ENCODE measurements around the gene STAT5B.
"Not testable (repeated sequence)": the region's sequence is repeated elsewhere in the genome, so short reads cannot be mapped to it uniquely, and the experiment has no call there.

STAT5B gene

DNA sequence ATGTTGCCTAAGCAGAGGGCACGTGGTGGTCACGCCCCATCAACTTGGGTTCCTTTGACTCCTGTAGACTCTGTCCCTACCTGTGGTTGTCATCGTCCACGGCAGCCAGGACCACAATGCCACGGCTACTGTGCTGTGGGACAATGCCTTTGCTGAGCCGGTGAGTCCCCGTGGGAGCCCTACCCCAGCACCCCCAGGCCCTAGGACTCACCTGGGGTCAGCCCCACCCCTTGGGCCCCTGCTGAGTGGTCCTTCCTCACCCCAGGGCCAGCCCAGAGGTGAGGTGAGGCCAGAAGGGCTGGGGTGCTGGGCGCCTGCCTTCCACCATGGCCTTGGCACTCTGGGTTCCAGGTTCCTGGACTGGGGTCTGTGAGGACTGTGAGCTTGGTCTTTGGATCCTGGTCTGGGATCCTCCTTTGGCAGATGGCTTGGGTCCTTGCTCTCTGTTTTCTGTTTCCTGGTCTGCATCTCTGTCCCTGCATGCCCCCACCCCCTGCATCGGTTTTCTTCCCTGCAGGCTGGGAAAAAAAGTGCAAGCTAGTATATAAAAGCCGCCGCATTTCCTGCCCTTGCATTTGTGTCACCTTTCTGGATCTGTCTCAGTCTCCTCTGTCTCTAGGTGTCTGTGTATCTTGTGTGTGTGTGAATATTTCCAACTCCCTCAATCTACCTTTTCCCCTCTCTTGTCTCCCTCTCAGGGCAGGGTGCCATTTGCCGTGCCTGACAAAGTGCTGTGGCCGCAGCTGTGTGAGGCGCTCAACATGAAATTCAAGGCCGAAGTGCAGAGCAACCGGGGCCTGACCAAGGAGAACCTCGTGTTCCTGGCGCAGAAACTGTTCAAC lies 29.6 kb upstream of the STAT5B start:
- DNase-seq (ENCODE audit: low read depth), result no peak

DNA sequence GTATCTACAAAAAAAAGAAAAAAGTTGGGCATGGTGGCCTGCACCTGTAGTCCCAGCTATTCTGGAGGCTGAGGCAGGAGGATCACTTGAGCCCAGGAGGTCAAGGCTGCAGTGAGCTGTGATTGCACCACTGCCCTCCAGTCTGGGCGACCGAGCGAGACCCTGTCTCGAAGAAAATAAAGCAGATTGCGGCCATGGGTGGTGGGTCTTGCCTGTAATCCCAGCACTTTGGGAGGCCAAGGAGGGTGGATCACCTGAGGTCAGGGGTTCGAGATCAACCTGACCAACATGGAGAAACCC lies 28.8 kb upstream of the STAT5B start:
- DNase-seq (ENCODE audit: low read depth), result not testable (repeated sequence)

GRCh38 chr17:42304187-42305030 lies 28.2 kb upstream of the STAT5B start:
- DNase-seq (ENCODE audit: low read depth), result no peak

- DNase-seq (ENCODE audit: low read depth), result no peak
These were observed 27.5 kb upstream of the STAT5B start for GRCh38 chr17:42303694-42304093.

DNA sequence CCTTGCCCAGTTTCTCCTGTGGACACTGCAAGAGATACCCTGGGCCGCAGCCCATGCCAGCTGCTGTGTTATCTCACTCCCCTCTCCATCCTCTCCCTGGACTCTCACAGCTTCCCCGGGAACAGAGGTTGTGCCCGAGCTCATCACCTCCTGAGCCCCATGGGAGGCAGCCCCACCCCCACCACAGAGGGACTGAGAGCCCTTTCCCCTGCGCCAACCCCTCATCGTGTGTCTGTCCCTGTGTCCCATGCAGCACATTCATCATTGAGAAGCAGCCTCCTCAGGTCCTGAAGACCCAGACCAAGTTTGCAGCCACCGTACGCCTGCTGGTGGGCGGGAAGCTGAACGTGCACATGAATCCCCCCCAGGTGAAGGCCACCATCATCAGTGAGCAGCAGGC lies 24.8 kb upstream of the STAT5B start:
- DNase-seq (ENCODE audit: low read depth), result no peak

DNA sequence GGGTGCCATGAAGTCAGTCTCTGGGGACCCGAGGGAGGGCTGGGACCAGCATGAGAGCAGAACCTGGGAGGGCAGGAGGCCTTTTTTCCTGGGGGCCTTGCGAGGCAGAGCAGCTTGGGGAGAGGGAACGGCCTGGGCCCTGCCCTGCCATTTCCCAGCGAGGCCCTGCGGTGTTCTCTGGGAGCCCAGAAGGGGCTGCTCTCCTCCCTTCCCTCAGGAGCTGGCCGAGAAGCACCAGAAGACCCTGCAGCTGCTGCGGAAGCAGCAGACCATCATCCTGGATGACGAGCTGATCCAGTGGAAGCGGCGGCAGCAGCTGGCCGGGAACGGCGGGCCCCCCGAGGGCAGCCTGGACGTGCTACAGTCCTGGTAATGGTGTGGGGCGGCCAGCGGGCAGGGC lies 23.7 kb upstream of the STAT5B start:
- not testable (repeated sequence) for DNase-seq (ENCODE audit: low read depth)

DNA sequence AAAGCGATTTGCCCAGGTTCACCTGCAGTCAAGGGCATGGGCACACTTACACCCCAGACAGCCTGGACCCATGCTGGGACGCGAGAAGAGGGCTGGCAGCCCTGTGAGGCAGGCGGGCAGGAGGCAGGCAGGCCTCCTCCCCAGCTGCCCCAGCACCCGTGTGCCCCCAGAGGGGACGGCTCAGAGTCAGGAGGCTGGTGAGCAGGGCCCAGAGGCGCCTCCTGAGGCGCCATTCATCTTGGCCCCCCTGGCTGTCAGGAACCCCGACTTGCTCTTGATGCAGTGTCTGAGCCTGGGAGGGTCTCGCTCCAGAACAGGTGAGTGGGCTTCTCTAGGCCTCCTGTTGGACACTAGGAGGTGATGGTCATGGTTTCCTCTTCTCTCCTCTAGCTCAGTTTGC lies 23.2 kb upstream of the STAT5B start:
- DNase-seq (ENCODE audit: low read depth), result not testable (repeated sequence)

- DNase-seq (ENCODE audit: low read depth), result not testable (repeated sequence)
These were observed 21.6 kb upstream of the STAT5B start for GRCh38 chr17:42297775-42298174.

- no peak for DNase-seq (ENCODE audit: low read depth)
These were observed 19.8 kb upstream of the STAT5B start for GRCh38 chr17:42296012-42296411.

DNA sequence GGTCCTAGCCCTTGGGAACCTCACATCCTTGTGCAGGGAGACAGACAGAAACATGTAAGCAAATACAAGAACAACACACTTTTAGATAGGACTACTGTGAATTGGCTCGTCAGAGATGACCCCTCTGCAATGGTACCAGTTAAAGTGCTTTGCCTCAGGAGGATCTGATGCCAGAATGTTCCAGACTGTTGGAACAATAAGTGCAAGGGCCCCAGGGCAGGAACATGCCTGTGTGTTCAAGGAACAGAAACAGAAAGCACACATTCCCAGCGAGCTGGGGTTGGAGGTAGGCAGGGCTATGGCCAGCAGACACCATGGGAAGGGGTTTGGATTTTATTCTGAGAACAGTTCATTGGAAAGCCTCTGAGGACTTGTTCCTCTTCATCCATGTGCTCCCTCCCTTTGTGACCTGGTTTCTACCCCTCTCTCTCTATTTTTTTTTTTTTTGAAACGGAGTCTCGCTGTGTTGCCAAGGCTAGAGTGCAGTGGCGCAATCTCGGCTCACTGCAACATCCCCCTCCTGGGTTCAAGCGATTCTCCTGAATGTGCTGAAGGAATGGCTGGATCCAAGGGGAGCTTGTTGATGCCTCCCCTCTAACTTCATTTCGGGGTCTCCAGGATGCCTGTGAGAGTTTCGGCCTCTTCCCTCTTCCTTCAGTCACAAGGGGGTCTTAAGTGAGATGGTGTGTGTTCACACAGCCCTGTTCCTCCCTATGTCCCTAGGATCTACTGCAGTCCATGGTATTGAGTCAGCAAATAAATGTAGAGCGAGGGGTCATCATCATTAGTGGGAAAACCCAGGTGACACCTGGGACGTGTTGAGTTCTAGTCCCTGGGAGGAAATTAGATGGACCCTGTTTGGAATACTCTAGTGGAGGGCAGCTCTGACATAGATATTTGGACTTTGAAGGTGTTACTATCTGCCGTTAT lies 18.5 kb upstream of the STAT5B start:
- DNase-seq (ENCODE audit: low read depth), result no peak

GRCh38 chr17:42291129-42291528 lies 14.9 kb upstream of the STAT5B start:
- DNase-seq (ENCODE audit: low read depth), result no peak

DNA sequence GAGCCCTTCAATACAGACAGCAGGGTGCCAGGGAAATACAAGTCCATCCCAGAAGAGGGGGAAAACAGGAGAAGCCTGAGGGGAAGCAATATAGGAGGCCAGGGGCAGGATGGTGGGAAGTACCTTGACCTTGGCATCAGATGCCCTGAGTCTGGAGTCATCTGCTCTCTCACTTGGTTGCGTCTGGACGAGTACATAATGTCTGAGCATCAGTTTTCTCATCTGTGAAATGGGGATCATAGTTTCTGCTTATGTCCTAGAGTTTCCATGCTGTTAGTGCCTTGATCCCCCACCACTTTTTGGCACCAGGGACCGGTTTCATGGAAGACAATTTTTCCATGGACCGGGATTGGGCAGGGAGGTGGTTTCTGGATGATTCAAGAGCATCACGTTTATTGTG lies 14.4 kb upstream of the STAT5B start:
- DNase-seq (ENCODE audit: low read depth), result no peak

GRCh38 chr17:42289611-42290181 lies 13.5 kb upstream of the STAT5B start:
- peak; percentile 46 for DNase-seq (ENCODE audit: low read depth)

DNA sequence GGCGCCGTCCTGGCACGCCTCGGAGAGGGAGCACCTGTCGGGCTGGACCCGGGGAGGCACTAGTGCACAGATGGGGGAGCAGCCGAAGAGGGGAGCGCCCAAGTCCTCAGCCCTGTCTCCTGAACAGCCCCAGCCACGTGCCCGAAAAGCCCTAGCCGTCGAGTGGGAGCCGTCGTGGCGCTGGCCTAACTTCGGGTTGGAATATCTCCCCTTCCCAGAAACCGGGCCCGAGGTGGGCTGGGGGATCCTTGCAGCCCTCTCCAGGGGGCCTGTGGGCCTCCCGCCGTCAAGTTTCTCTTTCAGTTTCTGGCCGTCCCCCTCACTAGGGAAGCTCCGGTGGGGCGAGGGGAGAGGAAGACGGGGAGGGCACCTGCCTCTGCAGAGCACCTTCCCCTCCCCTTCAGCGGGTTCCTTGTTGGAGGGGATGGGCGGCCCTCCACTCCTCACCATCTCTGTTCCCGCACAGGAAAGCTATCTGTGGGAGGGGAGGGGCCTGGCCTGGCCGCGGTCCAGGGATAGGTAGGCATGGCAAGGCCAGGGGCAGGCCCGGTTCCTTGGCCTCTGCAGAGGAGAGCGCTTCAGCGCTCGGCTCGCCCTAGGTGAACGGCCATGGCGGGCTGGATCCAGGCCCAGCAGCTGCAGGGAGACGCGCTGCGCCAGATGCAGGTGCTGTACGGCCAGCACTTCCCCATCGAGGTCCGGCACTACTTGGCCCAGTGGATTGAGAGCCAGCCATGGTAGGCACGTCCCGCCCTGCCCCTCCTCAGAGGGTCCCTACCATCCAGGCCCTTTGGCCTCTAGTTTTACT lies 12.8 kb upstream of the STAT5B start:
- DNase-seq (ENCODE audit: low read depth), result peak; percentile 40

DNA sequence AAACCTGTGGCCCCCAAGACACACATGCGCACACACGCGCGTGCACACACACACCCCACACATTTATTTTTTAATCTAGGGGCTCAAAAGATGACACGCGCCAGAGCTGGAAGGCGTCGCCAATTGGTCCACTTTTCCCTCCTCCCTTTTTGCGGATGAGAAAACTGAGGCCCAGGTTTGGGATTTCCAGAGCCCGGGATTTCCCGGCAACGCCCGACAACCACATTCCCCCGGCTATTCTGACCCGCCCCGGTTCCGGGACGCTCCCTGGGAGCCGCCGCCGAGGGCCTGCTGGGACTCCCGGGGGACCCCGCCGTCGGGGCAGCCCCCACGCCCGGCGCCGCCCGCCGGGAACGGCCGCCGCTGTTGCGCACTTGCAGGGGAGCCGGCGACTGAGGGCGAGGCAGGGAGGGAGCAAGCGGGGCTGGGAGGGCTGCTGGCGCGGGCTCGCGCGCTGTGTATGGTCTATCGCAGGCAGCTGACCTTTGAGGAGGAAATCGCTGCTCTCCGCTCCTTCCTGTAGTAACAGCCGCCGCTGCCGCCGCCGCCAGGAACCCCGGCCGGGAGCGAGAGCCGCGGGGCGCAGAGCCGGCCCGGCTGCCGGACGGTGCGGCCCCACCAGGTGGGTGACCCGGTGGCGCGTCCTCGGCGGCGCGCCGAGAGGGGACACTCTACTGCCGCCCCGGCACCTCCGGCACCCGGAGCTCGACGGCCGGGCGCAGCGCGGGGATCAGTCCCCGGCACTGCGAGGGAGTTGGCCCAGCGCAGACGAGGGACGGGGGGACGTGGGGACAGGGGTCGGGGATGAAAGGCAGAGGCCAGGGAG lies 12.0 kb upstream of the STAT5B start, which contains the start of gene STAT5A:
STAT5A (plus strand) TSS at position 522 of the 826 bp plus-strand sequence. CDS start 914 bp downstream, outside the sequence.
- DNase-seq (ENCODE audit: low read depth), result peak; percentile 75

GRCh38 chr17:42287305-42287976 lies 11.2 kb upstream of the STAT5B start:
- DNase-seq (ENCODE audit: low read depth), result peak; percentile 35

DNA sequence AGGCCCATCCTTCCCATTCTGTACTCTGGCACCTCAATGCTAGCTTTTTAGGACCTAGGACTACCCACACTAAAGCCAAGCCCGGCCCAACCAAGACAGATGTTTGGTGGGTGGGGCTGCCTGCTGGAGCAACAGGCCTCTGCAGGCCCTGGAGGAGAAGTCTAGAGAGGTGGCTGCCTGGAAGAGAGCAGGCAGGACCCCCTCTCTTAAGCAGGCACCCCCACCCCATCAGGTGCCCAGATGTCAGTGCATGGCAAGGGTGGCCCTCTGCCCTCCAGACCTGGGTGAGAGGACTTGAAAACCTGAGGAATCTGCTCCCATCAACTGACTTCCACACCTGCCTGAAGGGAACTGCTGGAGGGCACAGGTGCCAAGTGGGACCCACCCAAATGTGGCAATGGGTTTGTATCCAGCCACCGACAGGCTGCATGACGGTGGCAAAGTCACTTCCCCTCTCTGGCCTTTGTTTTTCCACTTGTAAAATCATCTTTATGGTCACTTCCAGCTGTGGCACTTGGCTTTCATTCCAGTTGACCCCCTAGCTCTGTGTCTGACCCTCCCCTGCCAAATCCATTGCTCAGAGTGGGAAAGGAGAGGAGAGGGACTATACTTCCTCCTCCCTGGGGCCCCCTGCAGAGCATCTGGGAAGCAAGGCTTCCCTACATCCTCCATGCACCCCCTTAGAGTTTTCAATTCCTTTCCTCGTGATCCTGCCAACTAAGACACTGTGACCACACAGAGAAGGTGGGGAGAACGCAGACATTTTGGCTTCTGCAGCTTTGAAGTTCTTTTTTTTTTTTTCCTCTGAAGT lies 10.4 kb upstream of the STAT5B start:
- no peak for DNase-seq (ENCODE audit: low read depth)

DNA sequence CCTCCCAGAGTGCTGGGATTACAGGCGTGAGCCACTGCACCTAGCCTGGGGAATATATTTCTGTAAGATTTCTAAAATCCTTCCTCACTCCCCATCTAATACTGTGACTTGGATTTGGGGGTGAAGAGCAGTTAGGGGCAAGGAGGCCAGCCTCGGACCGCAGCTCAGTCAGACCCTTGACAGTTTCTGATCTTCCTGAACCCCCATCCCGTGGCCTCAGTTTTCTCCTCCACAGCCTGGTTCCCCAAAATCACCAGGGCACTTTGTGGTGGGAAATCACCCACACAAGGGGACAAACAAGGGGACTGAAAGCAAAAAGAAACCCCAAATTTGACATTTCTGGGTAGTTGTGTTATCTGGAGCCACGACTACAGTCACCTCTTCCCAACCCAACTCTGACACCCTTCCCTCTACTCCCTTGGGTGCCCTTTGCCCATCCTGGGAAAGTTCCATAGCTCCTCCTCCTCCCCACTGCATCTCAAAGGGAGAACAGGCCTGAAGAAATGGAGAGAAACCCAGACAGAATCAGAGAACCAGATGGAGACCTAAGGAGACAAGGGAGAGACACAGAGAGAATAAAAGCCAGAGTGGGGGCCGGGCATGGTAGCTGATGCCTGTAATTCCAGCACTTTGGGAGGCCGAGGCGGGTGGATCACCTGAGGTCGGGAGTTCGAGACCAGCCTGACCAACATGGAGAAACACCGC lies 9.3 kb upstream of the STAT5B start:
- no peak for DNase-seq (ENCODE audit: low read depth)
